Peyer's patch (tissue), 4 donors: ENCODE results near the gene MSX2. TPM values are rescaled to one million over a fixed set of nuclear protein-coding genes. Genes with fewer than 3 reads are reported as not detected.

ENCODE experiments used
- DNase-seq, 3 donors: peaks; one replicate each; pipeline ENCODE4 v3.0.0-alpha.2; 2017 to 2019
- H3K27ac ChIP-seq, 4 donors: fragments of 200-600 bp; sonication (generic); one replicate each; pipeline ENCODE4 v1.5.1; 2016 to 2019
- H3K27me3 ChIP-seq, 2 donors: fragments of 200-600 bp; sonication (generic); one replicate each; pipeline ENCODE4 v1.5.1; 2019
- H3K36me3 ChIP-seq, 3 donors: fragments of 200-600 bp; sonication (generic); one replicate each; pipeline ENCODE4 v1.5.1; 2016 to 2019
- H3K4me1 ChIP-seq, 4 donors: fragments of 200-600 bp; sonication (generic); one replicate each; pipeline ENCODE4 v1.5.1; 2016 to 2019
- H3K4me3 ChIP-seq, 4 donors: fragments of 200-600 bp; sonication (generic); 1 replicate in 3 of 4; 2 replicates in 1 of 4; pipeline ENCODE4 v1.5.1; 2016 to 2019; ENCODE audit warnings: mild to moderate bottlenecking in 1 of 4
- H3K9me3 ChIP-seq, 4 donors: fragments of 200-600 bp; sonication (generic); one replicate each; pipeline ENCODE4 v1.5.1; 2016 to 2019; ENCODE audit warnings: mild to moderate bottlenecking in 1 of 4
- CTCF ChIP-seq, 6 experiments: fragments of 450-650 bp in 4 of 6; fragments of 200-600 bp in 2 of 6; sonication (generic) in 1 of 6; IDR thresholded peaks; one replicate each; pipeline ENCODE4 v1.5.1; 2017 to 2019; ENCODE audit warnings: antibody characterized with exemption in 6 of 6, mild to moderate bottlenecking in 3 of 6, moderate library complexity in 1 of 6
- POLR2A ChIP-seq, 2 donors: fragments of 450-650 bp; IDR thresholded peaks; one replicate each; pipeline ENCODE4 v1.5.1; 2017; ENCODE audit warnings: antibody characterized with exemption in 2 of 2, mild to moderate bottlenecking in 2 of 2, moderate library complexity in 2 of 2
- total RNA-seq, 4 donors: library from RNA; depleted of rRNA; stranded (reverse); fragments of >200 nt; gene quantifications; one replicate each; pipeline ENCODE4 v1.1.0, GENCODE V29; 2016

MSX2 gene
- total RNA-seq: 1 to 10 TPM in 3 of 4 donors, not detected in 1; 1.6 to 2.7 (median 2.1) TPM

GRCh38 chr5:174724484-174725260 is at the start of gene MSX2:
Gene MSX2 (plus strand): TSS chr5:174724582. CDS start chr5:174724660, 78 bp downstream.
- Histone ChIP-seq H3K27ac (peak within 1 kb of the TSS in 3 of 4 donors; percentile 24 to 53 (median 38)), H3K4me3 (peak within 1 kb of the TSS; percentile 20 to 74 (median 54)), H3K27me3 (peaks cover 0 to 36% of the 10 kb centered on the region in 2 donors)

GRCh38 chr5:174675110-174675509 is 49.3 kb upstream of the MSX2 start:
- Histone ChIP-seq H3K4me1 (no peaks in the 10 kb centered on the region), H3K27me3 (no peaks in the 10 kb centered on the region), H3K36me3 (no peaks in the 10 kb centered on the region), H3K9me3 (no peaks in the 10 kb centered on the region), H3K4me3 (no peak overlapping the region), H3K27ac (no peak overlapping the region)
- no peak for DNase-seq
- TF ChIP-seq CTCF (IDR thresholded peaks at IDR 0.05) (no peak), POLR2A (IDR thresholded peaks at IDR 0.05) (no peak)

More at GRCh38 chr5:174724484-174725260, at the start of gene MSX2:
- H3K9me3 ChIP-seq: no peaks in the 10 kb centered on the region
- peaks cover 0 to 36% (median 0%) of the 10 kb centered on the region in 4 donors for H3K4me1 ChIP-seq
- peak; percentile 34 to 82 for TF ChIP-seq POLR2A (IDR thresholded peaks at IDR 0.05)
- TF ChIP-seq CTCF (IDR thresholded peaks at IDR 0.05): peak in 1 of 6 experiments; percentile 3
- peak in 2 of 3 donors; percentile 88 to 91 for DNase-seq
- H3K36me3 ChIP-seq: peaks cover 0 to 7% (median 0%) of the 10 kb centered on the region in 3 donors

- Histone ChIP-seq H3K27me3 (no peaks in the 10 kb centered on the region), H3K4me3 (no peak overlapping the region), H3K9me3 (no peaks in the 10 kb centered on the region), H3K4me1 (no peaks in the 10 kb centered on the region), H3K27ac (no peak overlapping the region), H3K36me3 (no peaks in the 10 kb centered on the region)
- TF ChIP-seq POLR2A (IDR thresholded peaks at IDR 0.05): no peak
- TF ChIP-seq CTCF (IDR thresholded peaks at IDR 0.05): no peak
- no peak for DNase-seq
Observed at GRCh38 chr5:174675916-174676315, 48.5 kb upstream of the MSX2 start.

DNA sequence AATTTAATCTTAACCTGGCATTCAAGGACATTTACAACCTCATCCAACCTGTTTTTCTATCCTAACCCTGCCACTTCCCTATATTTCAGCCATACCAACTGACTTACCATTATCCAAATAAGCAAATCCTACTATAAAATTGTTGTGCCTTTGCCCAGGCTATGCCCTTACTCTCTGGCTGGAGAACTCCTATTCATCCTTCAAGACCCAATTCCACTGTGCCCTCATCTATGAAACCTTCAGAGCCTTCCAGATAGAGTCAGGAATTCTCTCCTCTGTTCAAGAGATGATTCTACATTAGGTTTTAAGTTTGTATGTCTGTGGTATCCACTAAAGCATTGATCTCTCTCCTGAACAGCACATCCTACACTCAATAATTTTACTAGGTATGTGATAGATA is 46.3 kb upstream of the MSX2 start:
- Histone ChIP-seq H3K27me3 (no peaks in the 10 kb centered on the region), H3K9me3 (no peaks in the 10 kb centered on the region), H3K4me3 (no peak overlapping the region), H3K36me3 (no peaks in the 10 kb centered on the region), H3K4me1 (no peaks in the 10 kb centered on the region), H3K27ac (no peak overlapping the region)
- no peak for DNase-seq
- TF ChIP-seq CTCF (IDR thresholded peaks at IDR 0.05): no peak
- TF ChIP-seq POLR2A (IDR thresholded peaks at IDR 0.05): no peak

GRCh38 chr5:174680901-174681565 is 43.3 kb upstream of the MSX2 start:
- Histone ChIP-seq H3K4me3 (no peak overlapping the region), H3K4me1 (no peaks in the 10 kb centered on the region), H3K9me3 (no peaks in the 10 kb centered on the region), H3K27ac (no peak overlapping the region), H3K27me3 (no peaks in the 10 kb centered on the region), H3K36me3 (no peaks in the 10 kb centered on the region)
- no peak for DNase-seq
- TF ChIP-seq POLR2A (IDR thresholded peaks at IDR 0.05) (no peak), CTCF (IDR thresholded peaks at IDR 0.05) (no peak)
